ENCODE measurements around the gene F2RL3. TPM values are rescaled to one million over a fixed set of nuclear protein-coding genes. Genes with fewer than 3 reads are reported as not detected.

Gene F2RL3
- total and polyA plus RNA-seq, 2 of the 8 experiments (the other 6 are each of a cell fraction or from before 2014, with no cell fraction given), result not detected

- CTCF ChIA-PET (ENCODE audit: partially characterized antibody), result interaction anchor here (0.5 kb wide), 1 partner anchor 148 kb away, joined by 5 read pairs; no protein-coding TSS in a partner anchor
- H2BK120ac ChIP-seq (replicated peaks; ENCODE audit: low read depth, low read length), result no peak overlapping the region
- H2BK20ac ChIP-seq (ENCODE audit: low read length), result no peak overlapping the region
- H3K4me3 ChIP-seq (ENCODE audit: extremely low read depth in 1 of 4, insufficient read depth in 2 of 4, low read depth in 3 of 4, low read length in 4 of 4), result no peak overlapping the region
- H3K14ac ChIP-seq (ENCODE audit: insufficient read length), result no peak overlapping the region
- H3K9ac ChIP-seq (replicated peaks in 1 of 4; ENCODE audit: extremely low read depth in 1 of 4, low read depth in 3 of 4, low read length in 3 of 4), result no peak overlapping the region
- POLR2A ChIA-PET (ENCODE audit: partially characterized antibody), result no interaction called here
- H3K18ac ChIP-seq (ENCODE audit: extremely low read depth, low read length), result no peak overlapping the region
- no peaks in the 10 kb centered on the region for H4K20me1 ChIP-seq (replicated peaks in 1 of 2; ENCODE audit: control insufficient read depth in 1 of 2, insufficient read depth in 2 of 2, low read length in 2 of 2)
- H3K4ac ChIP-seq (replicated peaks; ENCODE audit: insufficient read length, low read depth, low read length), result no peak overlapping the region
- no peak overlapping the region for H3K4me2 ChIP-seq (ENCODE audit: insufficient read depth in 1 of 2, low read depth in 2 of 2, low read length in 2 of 2)
- no peak for TF ChIP-seq JUN (IDR thresholded peaks at IDR 0.05; ENCODE audit: low read depth, low read length)
- no peak for TF ChIP-seq RBBP5 (IDR thresholded peaks at IDR 0.05; ENCODE audit: borderline replicate concordance, low read depth, low read length)
- 88% methylated on average over 7 of the region's 7 CpGs; no CpG with 5 or more reads in 1 of the 2 experiments for WGBS, 2 experiments (ENCODE audit: extremely low coverage in 1 of 2, insufficient coverage in 1 of 2, insufficient read length in 1 of 2, insufficient replicate concordance in 2 of 2, low coverage in 1 of 2, low lambda C conversion rate in 2 of 2, missing lambda C conversion rate in 1 of 2)
- H3K23me2 ChIP-seq (ENCODE audit: low read depth, low read length), result no peaks in the 10 kb centered on the region
- no peak overlapping the region for H2BK15ac ChIP-seq (ENCODE audit: low read length)
- DNase-seq (ENCODE audit: low read depth in 1 of 2, low spot score in 2 of 2) (no peak), FAIRE-seq (no peak)
- H4K5ac ChIP-seq (ENCODE audit: insufficient read length, low read depth, low read length), result no peak overlapping the region
- H2BK12ac ChIP-seq (ENCODE audit: low read depth, low read length), result no peak overlapping the region
- no peaks in the 10 kb centered on the region for H3K36me3 ChIP-seq (ENCODE audit: control insufficient read depth in 2 of 4, insufficient read depth in 4 of 4, low read length in 3 of 4)
- no peak overlapping the region for H3K27ac ChIP-seq (ENCODE audit: low read depth, low read length)
- peaks cover 0 to 5% (median 4%) of the 10 kb centered on the region in 4 experiments; a peak in 5 of 7 replicates for H3K27me3 ChIP-seq (replicated peaks in 1 of 4; ENCODE audit: control insufficient read depth in 3 of 4, extremely low read depth in 1 of 4, insufficient read depth in 3 of 4, low read length in 3 of 4)
- no peak overlapping the region for H2AFZ ChIP-seq (ENCODE audit: low read length)
- H4K91ac ChIP-seq (replicated peaks; ENCODE audit: insufficient read length, low read length), result no peak overlapping the region
- H3K4me1 ChIP-seq (replicated peaks in 1 of 4; ENCODE audit: control insufficient read depth in 3 of 4, insufficient read depth in 4 of 4, low read length in 3 of 4), result no peaks in the 10 kb centered on the region; a peak in 2 of 7 replicates
- no peak overlapping the region for H2BK5ac ChIP-seq (ENCODE audit: low read depth, low read length)
- no peak overlapping the region for H3K23ac ChIP-seq (ENCODE audit: insufficient read length)
- no peak overlapping the region for H4K8ac ChIP-seq (ENCODE audit: extremely low read depth, insufficient read depth, low read length)
- no peaks in the 10 kb centered on the region for H3K79me2 ChIP-seq (ENCODE audit: control insufficient read depth in 1 of 2, insufficient read depth in 2 of 2, low read length in 2 of 2)
- H3K56ac ChIP-seq (replicated peaks; ENCODE audit: insufficient read length, low read depth, low read length), result no peak overlapping the region
- no peak overlapping the region for H2AK5ac ChIP-seq (ENCODE audit: low read depth, low read length)
- H3K9me3 ChIP-seq (ENCODE audit: insufficient read depth in 2 of 2, low read depth in 1 of 2, low read length in 1 of 2), result no peaks in the 10 kb centered on the region
- no peaks in the 10 kb centered on the region for H3K79me1 ChIP-seq (ENCODE audit: low read depth, low read length)
Observed at GRCh38 chr19:16903347-16903746, 14.5 kb downstream of the F2RL3 start.

Measured in H1 (cell line).